A673 (cell line): Measurements from ENCODE around the gene AATF. TPM values are rescaled to one million over a fixed set of nuclear protein-coding genes. Genes with fewer than 3 reads are reported as not detected.

Experiments
- BruUV-seq: library from RNA; stranded (reverse); fragments of 400-500 nt; replicated peaks from 2 replicates; lab custom pipeline; 2021; lab: Mats Ljungman, UMichigan
- CTCF ChIA-PET: fragments of 300-600 bp; sonication (Branson Sonifier 250); formaldehyde crosslinking; loops from one replicate; lab custom pipeline; 2022; ENCODE audit warnings: antibody characterized with exemption; lab: Charles Lee
- POLR2A ChIA-PET: fragments of 300-600 bp; sonication (Branson Sonifier 250); formaldehyde crosslinking; loops from one replicate; lab custom pipeline; 2022; ENCODE audit warnings: antibody characterized with exemption; ENCODE audit not compliant: low non-redundant PET; lab: Charles Lee
- DNase-seq: peaks from one replicate; pipeline ENCODE4 v3.0.0-alpha.2; 2015; ENCODE audit warnings: low spot score
- H3K27ac ChIP-seq: fragments of 200-600 bp; sonication (generic); 2 replicates; pipeline ENCODE4 v1.5.1; 2016; ENCODE audit warnings: mixed run types, low read depth, mild to moderate bottlenecking, mixed read lengths, antibody characterized with exemption, low read length; ENCODE audit not compliant: poor library complexity, severe bottlenecking
- H3K27me3 ChIP-seq: fragments of 200-600 bp; sonication (generic); replicated peaks from 2 replicates; pipeline ENCODE4 v1.6.1; 2017; ENCODE audit warnings: mixed run types, low read depth, mild to moderate bottlenecking, mixed read lengths, antibody characterized with exemption, low read length; ENCODE audit not compliant: insufficient read depth, poor library complexity
- H3K36me3 ChIP-seq: fragments of 200-600 bp; sonication (generic); 2 replicates; pipeline ENCODE4 v1.6.1; 2016; ENCODE audit warnings: mixed run types, mild to moderate bottlenecking, mixed read lengths, antibody characterized with exemption, low read length; ENCODE audit not compliant: insufficient read depth, poor library complexity, severe bottlenecking
- H3K4me1 ChIP-seq: fragments of 200-600 bp; sonication (generic); 2 replicates; pipeline ENCODE4 v1.6.1; 2017; ENCODE audit warnings: mixed run types, mild to moderate bottlenecking, mixed read lengths, antibody characterized with exemption, low read length; ENCODE audit not compliant: insufficient read depth, poor library complexity, severe bottlenecking
- H3K4me3 ChIP-seq: fragments of 200-600 bp; sonication (generic); 2 replicates; pipeline ENCODE4 v1.5.1; 2016; ENCODE audit warnings: low read depth, mixed run types, mild to moderate bottlenecking, mixed read lengths, low read length; ENCODE audit not compliant: poor library complexity, severe bottlenecking
- H3K9me3 ChIP-seq: fragments of 200-600 bp; sonication (generic); 2 replicates; pipeline ENCODE4 v1.6.1; 2016; ENCODE audit warnings: mixed run types, low read depth, mild to moderate bottlenecking, mixed read lengths, antibody characterized with exemption, low read length; ENCODE audit not compliant: poor library complexity, severe bottlenecking
- EZH2 ChIP-seq: fragments of 200-600 bp; sonication (generic); IDR thresholded peaks from 2 replicates; pipeline ENCODE4 v1.6.1; 2017; ENCODE audit warnings: borderline replicate concordance, low read depth, mild to moderate bottlenecking, mixed read lengths, antibody characterized with exemption, low read length; ENCODE audit not compliant: poor library complexity, severe bottlenecking
- intact Hi-C: fragments of 100-400 bp; cut with micrococcal nuclease; formaldehyde crosslinking; loops from one replicate; pipeline ENCODE4 v1.10.0; 2022; ENCODE audit not compliant: unreplicated experiment
- total RNA-seq: library from RNA; stranded (reverse); gene quantifications from 2 replicates; pipeline ENCODE4 v1.2.3, GENCODE V29; 2021
- TF ChIP-seq, protein P1 (sequence below): fragments of 300-800, 200-600 bp; sonication (generic); conservative IDR thresholded peaks from 2 replicates; pipeline ENCODE4 v1.5.1; 2017; ENCODE audit warnings: low read depth, mild to moderate bottlenecking, antibody characterized with exemption, low read length, moderate library complexity, mixed read lengths

AATF gene
- total RNA-seq, 1 experiment from 2014 or later, result 51.3 TPM

DNA sequence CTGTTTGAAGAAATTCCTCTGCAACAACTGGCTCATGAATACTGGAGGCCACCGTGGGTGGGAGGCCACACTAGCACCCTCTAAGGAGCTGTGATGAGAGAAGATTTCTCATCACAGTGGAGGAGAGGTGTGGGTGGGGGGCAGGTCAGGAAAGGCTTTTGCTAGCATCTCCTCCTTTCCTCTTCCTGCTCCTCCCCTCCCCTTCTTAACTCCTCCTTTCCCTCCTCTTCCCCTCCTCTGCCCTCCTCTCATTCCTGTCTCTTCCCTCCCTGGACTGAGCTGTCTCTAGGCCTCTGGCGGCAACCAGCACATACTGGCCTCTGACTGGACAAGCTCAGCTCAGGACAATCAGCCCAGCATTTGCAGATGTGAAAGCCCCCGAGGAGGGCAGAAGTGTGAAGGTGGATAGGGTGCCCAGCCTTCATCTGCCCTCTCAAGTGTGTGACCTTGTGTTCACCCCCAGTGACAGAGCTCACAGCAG is 30.5 kb upstream of the AATF start:
- intact Hi-C loops, result no loop called here
- Histone ChIP-seq H3K9me3 (no peaks in the 10 kb centered on the region), H3K36me3 (no peaks in the 10 kb centered on the region), H3K27me3 (no peaks in the 10 kb centered on the region), H3K4me1 (no peaks in the 10 kb centered on the region), H3K27ac (no peak overlapping the region), H3K4me3 (no peak overlapping the region)
- ChIA-PET POLR2A (no interaction called here), CTCF (no interaction called here)
- no peak for TF ChIP-seq EZH2
- TF ChIP-seq, protein P1, sequence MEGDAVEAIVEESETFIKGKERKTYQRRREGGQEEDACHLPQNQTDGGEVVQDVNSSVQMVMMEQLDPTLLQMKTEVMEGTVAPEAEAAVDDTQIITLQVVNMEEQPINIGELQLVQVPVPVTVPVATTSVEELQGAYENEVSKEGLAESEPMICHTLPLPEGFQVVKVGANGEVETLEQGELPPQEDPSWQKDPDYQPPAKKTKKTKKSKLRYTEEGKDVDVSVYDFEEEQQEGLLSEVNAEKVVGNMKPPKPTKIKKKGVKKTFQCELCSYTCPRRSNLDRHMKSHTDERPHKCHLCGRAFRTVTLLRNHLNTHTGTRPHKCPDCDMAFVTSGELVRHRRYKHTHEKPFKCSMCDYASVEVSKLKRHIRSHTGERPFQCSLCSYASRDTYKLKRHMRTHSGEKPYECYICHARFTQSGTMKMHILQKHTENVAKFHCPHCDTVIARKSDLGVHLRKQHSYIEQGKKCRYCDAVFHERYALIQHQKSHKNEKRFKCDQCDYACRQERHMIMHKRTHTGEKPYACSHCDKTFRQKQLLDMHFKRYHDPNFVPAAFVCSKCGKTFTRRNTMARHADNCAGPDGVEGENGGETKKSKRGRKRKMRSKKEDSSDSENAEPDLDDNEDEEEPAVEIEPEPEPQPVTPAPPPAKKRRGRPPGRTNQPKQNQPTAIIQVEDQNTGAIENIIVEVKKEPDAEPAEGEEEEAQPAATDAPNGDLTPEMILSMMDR, result no peak
- DNase-seq, result no peak
- BruUV-seq, result no TSS peak

DNA sequence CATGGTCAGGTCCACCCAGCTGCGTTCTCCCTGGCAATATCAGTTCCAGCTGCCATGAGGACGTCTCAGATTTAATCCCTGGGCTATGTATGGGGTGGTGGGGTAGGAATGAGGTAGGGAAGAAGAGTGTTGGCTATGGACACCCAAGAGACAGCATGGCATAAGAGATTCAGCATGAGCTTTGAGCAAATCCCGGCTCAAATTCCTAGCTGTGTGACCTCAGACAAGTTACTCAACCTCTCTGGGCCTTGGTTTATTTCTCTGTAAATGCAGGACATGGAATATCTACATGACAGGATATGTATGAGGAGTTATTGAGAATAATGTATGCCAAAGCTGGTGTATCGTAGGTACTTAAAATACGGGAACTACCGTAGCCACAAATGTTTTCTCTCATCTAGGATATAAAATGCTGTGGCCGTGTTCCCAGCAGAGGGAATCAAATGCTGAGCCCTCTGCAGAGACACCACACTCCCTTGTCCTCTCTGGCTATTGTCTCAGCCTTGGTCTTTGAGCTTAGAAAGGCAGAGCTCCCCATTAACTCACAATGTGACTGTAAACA is 29.3 kb upstream of the AATF start:
- no peaks in the 10 kb centered on the region for H3K4me1 ChIP-seq
- no TSS peak for BruUV-seq
- H3K36me3 ChIP-seq, result no peaks in the 10 kb centered on the region
- ChIA-PET CTCF (no interaction called here), POLR2A (no interaction called here)
- H3K27me3 ChIP-seq, result no peaks in the 10 kb centered on the region
- no peak for DNase-seq
- intact Hi-C loops, result no loop called here
- no peak overlapping the region for H3K27ac ChIP-seq
- H3K9me3 ChIP-seq, result no peaks in the 10 kb centered on the region
- no peak for TF ChIP-seq EZH2
- TF ChIP-seq, protein P1, result no peak
- H3K4me3 ChIP-seq, result no peak overlapping the region

DNA sequence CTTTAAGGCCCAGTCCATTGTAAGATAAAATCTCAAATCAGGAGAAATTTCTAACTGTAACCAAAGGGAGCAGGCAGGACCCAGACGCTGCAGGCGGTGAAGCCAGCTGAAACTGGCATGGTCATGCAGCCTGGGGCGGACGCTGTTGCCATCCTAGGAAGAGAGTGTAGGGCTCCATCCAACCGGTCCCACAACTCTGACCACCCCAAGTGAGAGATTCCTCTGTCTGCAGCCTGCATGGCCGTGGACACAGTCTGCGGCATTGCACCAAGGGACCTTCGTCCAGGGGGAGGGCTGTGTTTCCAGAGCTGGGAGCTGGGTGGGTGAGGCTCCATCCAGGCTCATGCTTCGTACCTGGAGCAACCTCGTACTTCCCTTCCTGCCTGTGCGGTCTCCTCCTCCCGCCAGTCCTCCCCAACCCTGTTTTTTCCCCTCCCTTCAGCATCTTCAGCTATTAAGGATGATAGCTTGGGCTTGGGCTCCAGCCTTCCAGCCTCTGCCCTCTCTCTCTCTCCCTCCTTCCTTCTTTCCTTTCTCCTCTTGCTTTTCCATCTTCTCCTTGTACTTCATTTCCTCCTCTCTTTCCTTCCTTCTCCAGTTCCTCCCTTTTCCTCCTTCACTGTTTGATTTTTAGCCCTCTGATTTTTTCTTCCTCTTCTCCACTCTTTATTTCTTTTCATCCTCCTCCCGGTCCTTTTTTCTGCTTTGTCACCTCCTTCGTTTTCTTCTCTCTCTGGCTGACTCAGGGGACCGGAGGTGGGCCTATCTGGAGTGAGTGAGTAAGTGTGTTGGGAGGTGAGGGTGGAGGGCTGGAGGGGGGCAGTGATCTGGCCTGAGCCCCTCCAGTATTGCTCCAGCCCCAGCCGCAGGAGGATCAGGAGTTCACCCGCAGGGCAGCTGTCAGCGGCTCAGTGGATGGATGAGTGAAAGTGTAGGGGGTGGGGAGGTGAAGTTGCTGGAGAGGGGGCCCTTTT is 28.4 kb upstream of the AATF start:
- intact Hi-C loops, result no loop called here
- no peak for DNase-seq

More for the DNA sequence above, 28.4 kb upstream of the AATF start:
- BruUV-seq, result no TSS peak
- CTCF ChIA-PET, result no interaction called here
- H3K9me3 ChIP-seq, result no peaks in the 10 kb centered on the region
- POLR2A ChIA-PET, result no interaction called here
- H3K4me1 ChIP-seq, result no peaks in the 10 kb centered on the region
- no peak for TF ChIP-seq EZH2
- H3K27ac ChIP-seq, result no peak overlapping the region
- H3K4me3 ChIP-seq, result no peak overlapping the region
- H3K27me3 ChIP-seq, result no peaks in the 10 kb centered on the region
- H3K36me3 ChIP-seq, result no peaks in the 10 kb centered on the region
